Measurements from ENCODE around the gene DPYSL4.

Gene DPYSL4

GRCh38 chr10:132228616-132229015 lies 41.9 kb downstream of the DPYSL4 start:
- no peak for DNase-seq (ENCODE audit: low read depth)

GRCh38 chr10:132229096-132229495 lies 42.3 kb downstream of the DPYSL4 start:
- DNase-seq (ENCODE audit: low read depth), result no peak

DNA sequence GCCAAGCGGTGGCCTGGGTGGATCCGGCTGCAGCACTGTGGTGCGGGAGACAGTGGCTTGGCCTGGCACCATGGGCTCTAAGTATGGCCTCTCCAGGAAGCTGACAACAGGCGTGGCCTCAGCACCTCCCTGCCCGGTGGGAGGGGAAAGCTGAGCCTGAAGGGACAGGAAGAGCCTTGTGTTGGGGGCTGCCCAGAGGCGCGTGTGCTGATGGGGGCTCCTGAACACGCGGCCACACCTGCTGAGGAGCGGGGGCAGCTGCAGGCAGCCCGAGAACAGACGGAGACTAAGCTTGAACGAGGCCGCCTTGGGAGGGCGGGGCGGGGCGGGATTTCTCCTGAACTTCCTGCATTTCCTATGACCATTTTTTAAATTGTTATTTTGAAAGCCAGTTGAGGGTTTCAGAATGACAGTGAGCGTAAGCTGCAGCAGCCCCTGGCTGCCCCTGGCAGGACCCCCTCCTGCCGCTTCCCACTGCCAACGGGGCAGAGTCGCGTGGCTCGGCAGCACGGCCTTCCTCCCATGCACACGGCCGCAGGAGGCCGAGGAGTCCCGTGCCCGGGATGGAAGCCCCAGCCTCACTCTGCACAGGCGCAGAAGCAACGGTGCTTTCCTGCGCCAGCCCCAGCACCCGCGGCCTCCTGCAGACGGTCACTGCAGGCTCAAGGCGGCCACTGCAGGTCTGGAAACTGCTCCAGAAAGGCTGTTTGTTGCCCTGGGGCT lies 43.2 kb downstream of the DPYSL4 start:
- peak; percentile 35 for DNase-seq (ENCODE audit: low read depth)

GRCh38 chr10:132230557-132231210 lies 43.9 kb downstream of the DPYSL4 start:
- DNase-seq (ENCODE audit: low read depth), result no peak

DNA sequence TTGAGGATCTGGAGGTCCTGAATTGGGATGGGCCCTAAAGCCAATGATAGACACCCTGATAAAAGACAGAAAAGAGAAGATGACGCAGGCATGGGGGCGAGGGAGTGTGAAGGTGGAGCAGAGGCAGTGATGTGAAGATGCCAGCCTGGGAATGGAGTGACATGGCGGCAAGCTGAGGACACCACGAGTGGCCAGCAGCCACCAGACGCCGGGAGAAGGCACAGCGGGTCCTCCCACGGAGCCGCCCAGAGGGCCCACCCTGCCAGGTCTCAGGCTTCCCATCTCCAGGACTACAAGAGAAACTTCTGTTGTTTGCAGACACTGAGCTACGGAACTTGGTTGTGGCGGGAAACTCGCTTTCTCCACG lies 44.9 kb downstream of the DPYSL4 start:
- DNase-seq (ENCODE audit: low read depth), result no peak

GRCh38 chr10:132232023-132232951 lies 45.5 kb downstream of the DPYSL4 start:
- DNase-seq (ENCODE audit: low read depth), result peak; percentile 23

- no peak for DNase-seq (ENCODE audit: low read depth)
Observed at GRCh38 chr10:132232981-132233380, 46.2 kb downstream of the DPYSL4 start.

- DNase-seq (ENCODE audit: low read depth), result no peak
Observed at GRCh38 chr10:132233501-132234085, 46.8 kb downstream of the DPYSL4 start.

DNA sequence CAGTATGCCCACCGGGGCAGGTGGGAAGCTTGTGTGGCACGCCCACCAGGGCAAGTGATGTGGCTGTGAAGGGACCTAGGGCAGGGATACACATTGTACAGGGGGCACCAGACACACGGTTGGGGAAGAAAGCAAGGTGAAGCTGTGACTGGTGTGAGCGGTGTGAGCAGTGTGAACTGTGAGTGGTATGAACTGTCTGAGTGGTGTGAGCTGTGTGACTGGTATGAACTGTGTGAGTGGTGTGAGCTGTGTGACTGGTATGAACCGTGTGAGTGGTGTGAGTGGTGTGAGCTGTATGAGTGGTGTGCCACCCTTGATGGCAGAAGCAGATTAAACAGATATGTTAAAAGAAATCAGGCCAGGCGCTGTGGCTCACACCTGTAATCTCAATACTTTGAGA lies 48.1 kb downstream of the DPYSL4 start:
- no peak for DNase-seq (ENCODE audit: low read depth)

DNA sequence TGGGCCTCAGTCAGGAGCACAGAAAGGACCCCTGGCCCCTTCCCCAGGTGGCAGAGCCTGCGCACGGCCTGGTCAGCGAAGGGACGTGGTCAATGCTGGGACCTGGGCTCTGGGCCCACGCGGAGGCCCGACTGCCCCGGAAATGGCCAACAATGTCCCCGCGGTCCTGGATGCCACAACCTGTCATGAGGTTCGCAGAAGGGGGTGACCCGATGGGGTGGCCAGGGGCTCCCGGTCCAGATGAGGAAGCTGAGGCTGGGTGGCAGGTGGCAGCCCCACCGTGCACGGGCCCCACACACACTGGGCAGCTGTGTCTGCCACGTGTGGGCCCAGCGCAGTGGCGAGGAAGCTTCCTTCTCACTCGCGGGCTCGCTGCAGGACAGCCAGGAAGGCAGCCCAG lies 49.4 kb downstream of the DPYSL4 start:
- DNase-seq (ENCODE audit: low read depth), result no peak

- DNase-seq (ENCODE audit: low read depth), result no peak
Observed at GRCh38 chr10:132236881-132237280, 50.1 kb downstream of the DPYSL4 start.

DNA sequence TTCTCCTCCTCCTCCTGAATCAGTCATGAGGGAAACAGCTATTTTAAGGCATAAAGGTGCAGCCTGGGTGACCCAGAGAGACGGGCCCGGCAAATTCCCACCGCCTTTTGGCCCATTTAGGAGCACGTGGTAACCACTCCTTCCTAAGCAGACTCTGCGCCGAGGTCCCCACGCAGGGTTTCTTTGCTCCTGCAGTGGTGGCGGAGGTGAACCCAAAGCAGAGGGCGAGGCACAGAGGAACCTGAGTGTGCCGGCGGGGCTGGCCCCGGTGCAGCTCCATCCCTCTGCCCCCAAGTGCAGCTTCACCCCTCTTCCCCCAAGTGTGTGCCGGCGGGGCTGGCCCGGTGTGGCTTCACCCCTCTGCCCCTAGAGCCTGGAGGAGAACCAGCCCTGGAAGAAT lies 50.6 kb downstream of the DPYSL4 start:
- DNase-seq (ENCODE audit: low read depth), result no peak

GRCh38 chr10:132237871-132238270 lies 51.1 kb downstream of the DPYSL4 start:
- no peak for DNase-seq (ENCODE audit: low read depth)

DNA sequence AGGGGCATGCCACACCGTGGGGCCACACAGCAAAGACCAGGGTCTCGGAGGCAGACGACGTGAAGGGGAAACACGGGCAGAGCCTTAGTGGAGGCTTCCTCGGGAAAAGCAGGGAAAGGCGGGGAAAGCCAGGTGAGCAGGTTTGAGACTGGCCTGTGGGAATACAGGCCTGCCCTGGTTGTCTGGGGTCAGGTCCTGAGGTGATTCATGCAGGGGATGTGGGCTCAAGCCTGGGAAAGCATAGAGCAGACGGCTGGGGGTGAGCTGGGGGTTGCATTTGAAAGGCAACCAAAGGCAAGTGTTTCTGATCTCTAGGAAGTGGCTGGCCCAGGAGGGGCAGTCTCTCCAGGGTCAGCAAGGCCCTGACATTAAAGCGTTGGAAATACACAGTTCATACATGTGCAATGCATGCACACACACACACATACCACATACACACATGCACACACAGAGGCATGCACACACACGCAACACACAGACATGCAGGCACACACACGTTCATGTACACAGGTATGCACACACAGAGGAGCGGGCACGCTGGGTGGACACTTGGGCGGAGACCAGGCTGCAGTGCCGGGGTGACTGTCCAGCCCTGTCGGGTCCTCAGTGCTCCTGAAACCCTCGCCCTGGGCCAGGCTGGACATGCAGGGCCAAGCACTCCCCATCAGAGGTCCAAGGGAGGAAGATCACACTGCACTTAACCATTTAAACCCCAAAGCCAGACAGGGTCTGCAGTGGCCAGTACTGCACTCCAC lies 51.8 kb downstream of the DPYSL4 start:
- no peak for DNase-seq (ENCODE audit: low read depth)

DNA sequence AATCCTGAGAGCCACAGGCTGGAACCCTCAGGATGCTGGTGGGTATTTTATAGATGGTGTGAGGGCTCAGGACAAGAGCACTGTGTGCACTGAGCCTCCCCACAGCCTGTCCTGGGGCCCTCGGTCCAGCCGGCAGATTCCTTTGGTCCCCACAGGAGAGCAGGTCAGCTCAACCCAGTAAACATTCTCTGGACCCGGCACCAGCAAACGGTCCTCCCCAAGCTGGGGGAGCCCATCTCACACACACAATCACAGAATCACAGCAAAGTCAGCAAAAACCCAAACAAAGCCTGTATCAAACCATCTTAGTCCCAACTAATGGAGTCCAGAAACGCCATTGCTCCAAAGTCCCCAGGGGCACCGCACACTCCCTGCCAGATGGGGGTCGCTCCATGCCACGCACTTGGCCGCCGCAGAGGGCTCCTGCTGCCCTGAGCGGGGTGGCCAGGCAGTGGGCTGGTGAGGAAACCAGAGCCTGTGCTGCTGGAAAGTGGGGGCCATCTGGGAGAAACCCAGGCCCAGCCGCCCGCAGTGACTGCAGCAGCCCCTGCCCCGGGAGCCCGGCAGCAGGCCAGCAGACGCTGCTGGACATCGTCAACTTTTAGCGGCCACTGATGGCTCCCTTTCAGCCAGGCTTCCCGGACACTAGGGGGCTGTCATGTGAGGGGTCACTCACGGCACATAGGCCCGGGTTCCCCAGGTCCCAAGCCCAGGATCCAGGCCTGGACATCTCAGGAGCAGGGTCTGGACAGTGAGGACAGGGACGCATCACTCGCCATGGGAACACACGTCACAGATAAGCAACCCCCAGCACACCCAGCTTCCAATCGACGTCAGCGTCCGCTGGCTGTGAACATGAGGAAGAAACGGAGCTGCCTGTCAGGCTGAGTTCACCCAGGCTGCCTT lies 52.6 kb downstream of the DPYSL4 start:
- no peak for DNase-seq (ENCODE audit: low read depth)

- no peak for DNase-seq (ENCODE audit: low read depth)
Observed at GRCh38 chr10:132240156-132240555, 53.4 kb downstream of the DPYSL4 start.

DNA sequence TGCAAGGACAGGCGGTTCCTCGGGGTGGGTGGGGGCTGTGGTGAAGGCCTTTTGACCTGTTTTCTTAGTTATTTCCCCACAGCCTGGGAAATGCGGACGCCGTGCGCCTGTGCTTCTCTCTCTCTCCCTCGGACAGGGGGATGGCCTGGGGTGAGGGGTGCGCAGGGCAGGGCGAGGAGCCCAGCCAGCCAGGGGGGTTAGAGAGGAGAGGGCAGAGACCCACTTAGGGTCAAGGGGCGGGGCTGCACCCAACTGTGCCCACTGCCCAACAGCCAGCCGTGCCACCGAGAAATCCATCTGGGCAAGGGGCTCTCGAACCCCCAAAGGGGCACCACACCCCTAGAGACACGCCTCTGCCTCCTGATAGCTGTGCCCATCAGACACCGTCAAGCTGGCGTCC lies 53.8 kb downstream of the DPYSL4 start:
- DNase-seq (ENCODE audit: low read depth), result no peak

- no peak for DNase-seq (ENCODE audit: low read depth)
Observed at GRCh38 chr10:132241086-132241485, 54.3 kb downstream of the DPYSL4 start.

- no peak for DNase-seq (ENCODE audit: low read depth)
Observed at GRCh38 chr10:132241496-132241895, 54.7 kb downstream of the DPYSL4 start.

DNA sequence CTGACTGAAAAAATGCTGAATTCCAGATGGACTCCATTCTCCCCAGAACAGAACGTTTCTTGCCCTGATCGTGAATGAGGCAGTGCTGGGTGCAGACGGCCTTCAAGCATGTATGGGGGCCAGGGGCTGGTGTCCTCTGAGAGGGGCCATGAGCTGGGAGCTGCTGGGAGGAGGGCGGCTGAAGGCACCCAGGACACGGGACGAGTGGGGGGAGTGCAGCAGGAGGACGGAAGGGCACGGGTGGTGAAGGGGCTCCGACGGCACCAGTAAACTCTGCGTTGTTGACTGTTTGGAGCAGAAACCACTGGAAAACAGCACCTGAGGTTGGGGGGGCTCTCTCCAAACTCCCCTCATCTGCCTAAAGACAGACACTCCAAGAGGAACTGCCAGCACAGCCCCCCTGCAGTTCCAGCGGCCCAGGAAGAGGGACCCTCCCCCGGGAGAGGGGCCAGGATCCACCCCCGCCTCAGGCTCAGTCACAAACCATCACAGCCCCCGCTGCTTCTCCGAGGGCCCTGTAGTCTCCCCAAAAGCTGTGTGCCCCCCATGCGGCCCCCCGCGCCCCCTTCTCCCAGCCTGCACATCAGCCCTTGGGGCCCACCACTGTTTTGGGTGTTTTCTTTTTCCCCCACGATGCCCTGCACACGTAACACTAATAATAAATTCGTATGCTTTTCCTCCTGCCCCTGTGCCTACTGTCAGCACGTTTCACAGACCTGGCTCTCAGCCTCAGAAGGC lies 55.5 kb downstream of the DPYSL4 start:
- DNase-seq (ENCODE audit: low read depth), result no peak
